ENCODE measurements around the gene IL20RB. TPM values are rescaled to one million over a fixed set of nuclear protein-coding genes. Genes with fewer than 3 reads are reported as not detected.

IL20RB gene
- total RNA-seq, 4 donors from 2014 or later = 1.1 to 4.4 (median 2.3) TPM

DNA sequence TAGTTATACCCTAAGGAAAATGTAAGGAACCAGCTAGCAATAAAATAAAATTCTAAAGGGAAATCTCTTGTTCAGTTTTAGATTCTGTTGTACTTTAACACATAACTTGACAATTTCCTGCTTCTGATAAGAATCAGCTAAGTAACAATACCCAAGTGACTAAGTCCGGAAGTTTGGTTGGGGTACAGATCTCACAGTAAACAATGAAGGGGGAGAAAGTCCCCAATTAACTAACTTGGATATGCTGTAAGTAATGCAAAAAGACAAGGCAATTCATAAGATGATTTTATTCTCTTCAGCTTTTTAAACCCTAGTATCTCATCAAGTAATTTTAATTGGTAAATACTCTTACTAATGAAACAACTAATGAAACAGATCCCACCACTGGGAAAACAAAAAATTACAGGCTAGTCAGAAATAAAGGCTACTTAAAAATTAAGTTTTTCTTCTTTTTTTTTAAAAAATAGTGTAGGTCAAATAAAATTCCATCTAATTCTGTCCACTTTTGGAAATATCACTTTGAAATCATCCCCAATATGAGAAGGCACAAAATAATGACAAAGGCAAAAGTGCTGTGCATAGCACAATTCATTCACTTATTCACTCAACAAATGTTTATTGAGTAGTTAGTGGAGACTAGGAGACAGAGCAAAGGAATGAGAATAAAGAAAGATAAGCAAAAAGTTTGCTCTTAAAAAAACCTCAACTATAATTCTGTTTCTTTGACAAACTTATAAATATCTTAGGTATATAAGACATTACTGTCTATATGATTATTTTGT lies 37.8 kb upstream of the IL20RB start:
- TF ChIP-seq, protein P1, sequence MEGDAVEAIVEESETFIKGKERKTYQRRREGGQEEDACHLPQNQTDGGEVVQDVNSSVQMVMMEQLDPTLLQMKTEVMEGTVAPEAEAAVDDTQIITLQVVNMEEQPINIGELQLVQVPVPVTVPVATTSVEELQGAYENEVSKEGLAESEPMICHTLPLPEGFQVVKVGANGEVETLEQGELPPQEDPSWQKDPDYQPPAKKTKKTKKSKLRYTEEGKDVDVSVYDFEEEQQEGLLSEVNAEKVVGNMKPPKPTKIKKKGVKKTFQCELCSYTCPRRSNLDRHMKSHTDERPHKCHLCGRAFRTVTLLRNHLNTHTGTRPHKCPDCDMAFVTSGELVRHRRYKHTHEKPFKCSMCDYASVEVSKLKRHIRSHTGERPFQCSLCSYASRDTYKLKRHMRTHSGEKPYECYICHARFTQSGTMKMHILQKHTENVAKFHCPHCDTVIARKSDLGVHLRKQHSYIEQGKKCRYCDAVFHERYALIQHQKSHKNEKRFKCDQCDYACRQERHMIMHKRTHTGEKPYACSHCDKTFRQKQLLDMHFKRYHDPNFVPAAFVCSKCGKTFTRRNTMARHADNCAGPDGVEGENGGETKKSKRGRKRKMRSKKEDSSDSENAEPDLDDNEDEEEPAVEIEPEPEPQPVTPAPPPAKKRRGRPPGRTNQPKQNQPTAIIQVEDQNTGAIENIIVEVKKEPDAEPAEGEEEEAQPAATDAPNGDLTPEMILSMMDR (IDR thresholded peaks at IDR 0.05) = no peak
- no peak for DNase-seq (ENCODE audit: low spot score)
- no peak for ATAC-seq (ENCODE audit: low FRiP score)

DNA sequence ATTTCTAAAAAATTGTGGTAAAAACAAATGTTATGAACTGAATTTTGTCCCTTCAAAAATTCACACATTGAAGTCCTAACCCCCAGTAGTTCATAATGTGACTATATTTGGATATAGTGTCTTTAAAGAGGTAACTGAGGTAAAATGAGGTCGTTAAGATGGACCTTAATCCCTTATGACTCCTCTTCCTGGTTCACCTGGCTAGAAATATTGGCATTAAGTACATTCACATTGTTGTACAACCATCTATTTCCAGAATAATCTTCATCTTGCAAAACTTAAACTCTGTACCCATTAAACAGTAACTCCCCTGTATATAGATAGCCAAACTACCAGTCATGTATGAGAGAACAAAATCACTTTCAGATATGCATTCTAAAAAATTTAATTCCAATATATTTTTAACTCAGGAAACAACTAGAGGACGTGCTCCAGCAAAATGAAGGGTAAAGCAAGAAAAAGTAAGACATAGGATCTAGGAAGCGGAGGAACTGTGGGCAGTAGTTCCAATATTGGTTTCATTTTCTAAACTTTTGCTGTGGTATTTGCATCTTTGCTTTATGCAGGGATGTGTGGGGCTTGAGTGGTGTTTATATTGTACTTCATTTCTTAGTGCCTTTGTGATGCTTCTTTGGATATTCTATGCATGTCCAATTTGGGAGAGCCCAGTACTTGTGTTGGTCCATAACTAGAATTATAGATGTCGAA lies 36.7 kb upstream of the IL20RB start:
- TF ChIP-seq, protein P1 (IDR thresholded peaks at IDR 0.05) = no peak
- no peak for ATAC-seq (ENCODE audit: low FRiP score)

DNA sequence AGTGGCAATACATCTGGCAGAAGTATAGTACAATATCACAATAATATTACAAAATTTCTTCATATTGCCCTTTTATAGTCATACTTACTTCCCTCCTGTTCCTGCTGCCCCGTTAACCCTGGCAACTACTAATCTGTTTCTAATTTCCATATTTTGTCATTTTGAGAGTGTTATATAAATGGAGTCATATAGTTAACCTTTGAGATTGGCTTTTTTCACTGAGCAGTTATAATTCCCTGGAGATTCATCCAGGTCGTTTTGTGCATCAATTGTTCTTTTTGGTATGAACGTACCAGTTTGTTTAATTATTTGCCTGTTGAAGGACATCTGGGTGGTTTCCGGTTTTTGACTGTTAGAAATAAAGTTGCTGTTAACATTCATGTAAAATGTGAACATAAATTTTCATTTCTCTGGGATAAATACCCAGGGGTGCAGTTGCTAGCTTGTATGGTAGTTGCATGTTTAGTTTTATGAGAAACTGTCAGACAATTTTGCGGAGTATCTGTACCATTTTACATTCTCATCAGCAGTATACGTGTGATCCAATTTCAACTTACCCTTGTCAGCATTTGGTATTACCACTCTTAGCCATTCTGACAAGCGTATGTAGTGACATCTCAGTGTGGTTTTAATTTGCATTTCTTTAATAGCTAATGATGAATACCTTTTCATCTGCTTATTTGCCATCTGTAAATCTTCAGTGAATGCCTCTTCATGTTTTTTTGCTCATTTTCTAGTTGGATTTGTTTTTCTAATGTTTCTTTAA lies 32.2 kb upstream of the IL20RB start:
- ATAC-seq (ENCODE audit: low FRiP score) = no peak
- DNase-seq (ENCODE audit: low spot score) = no peak
- TF ChIP-seq, protein P1 (IDR thresholded peaks at IDR 0.05) = no peak

More for the DNA sequence above, 36.7 kb upstream of the IL20RB start:
- no peak for DNase-seq (ENCODE audit: low spot score)

DNA sequence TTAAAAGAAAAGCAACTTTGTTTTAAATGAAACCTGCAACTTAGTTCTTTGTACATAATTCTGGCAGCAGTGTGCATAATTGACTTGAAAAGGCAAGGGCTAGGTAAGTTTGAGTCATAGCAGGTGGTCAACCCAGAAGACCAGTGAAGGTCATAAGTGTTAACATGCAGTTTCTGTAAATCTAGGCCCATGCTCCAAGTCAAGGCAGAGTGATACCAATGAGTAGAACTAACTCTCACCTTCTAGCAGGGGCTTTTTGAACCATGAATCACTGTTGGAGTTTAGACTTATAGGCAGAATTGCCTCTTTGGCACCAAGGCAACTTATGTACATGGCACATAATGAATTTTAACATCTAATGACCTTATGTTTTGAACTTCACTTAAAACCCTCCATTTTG lies 29.5 kb upstream of the IL20RB start:
- DNase-seq (ENCODE audit: low spot score) = no peak

DNA sequence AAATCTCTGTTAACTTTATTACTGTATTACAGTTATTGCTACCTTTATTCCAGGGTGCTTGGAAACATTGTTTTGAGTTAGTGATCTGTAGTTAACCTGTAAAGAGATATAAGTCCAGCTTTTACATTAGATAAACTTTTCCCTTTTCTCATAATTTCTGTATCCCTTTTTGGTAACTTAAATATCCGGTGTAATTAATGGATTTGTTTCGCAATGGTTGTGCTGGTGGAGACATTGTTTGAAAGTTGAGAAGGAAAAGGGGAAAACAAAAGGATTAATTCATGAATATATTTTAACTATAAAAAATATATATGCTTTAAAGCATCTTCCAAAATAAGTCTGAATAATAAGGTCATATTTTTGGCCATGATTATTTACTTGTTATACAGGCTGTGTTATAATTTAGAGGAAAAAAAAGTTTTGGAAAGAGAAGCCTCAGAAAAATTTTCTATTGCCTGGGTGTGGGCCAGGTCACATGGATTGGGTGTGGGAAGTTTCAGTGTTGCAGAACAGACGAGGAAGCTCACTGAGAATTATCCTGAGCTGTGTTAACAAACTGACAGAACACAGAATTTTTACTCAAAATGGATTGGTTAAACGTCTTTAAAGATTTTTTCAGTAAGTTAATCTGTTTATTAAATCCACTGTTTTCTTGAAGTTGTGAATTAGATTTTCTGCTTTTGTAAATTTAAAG lies 27.7 kb upstream of the IL20RB start:
- TF ChIP-seq, protein P1 (IDR thresholded peaks at IDR 0.05) = no peak
- ATAC-seq (ENCODE audit: low FRiP score) = peak; percentile 70
- DNase-seq (ENCODE audit: low spot score) = peak; percentile 42

More for the DNA sequence above, 29.5 kb upstream of the IL20RB start:
- TF ChIP-seq, protein P1 (IDR thresholded peaks at IDR 0.05) = no peak
- no peak for ATAC-seq (ENCODE audit: low FRiP score)

DNA sequence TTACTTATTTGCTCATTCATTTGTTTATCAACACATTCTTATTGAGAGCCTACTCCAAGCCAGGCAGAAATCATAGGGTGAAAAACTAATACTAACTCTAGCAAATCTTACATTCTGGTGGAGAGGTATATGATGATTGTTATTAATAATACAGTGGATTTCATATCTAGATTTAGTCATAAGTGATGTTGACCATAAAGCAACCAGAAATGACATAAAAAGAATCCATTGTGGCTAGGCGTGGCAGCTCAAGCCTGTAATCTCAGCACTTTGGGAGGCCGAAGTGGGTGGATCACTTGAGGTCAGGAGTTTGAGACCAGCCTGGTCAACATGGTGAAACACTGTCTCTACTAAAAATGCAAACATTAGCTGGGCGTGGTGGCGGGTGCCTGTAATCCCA lies 26.2 kb upstream of the IL20RB start:
- TF ChIP-seq, protein P1 (IDR thresholded peaks at IDR 0.05) = no peak
- ATAC-seq (ENCODE audit: low FRiP score) = no peak
- no peak for DNase-seq (ENCODE audit: low spot score)
